ENCODE measurements around the gene ADGRA1. TPM values are rescaled to one million over a fixed set of nuclear protein-coding genes. Genes with fewer than 3 reads are reported as not detected.

The ADGRA1 gene
- total RNA-seq, 1 donor: not detected

GRCh38 chr10:133162178-133162909 lies 74.6 kb downstream of the ADGRA1 start:
- DNase-seq (ENCODE audit: low read depth): no peak
- no peak for TF ChIP-seq CTCF (IDR thresholded peaks at IDR 0.05; ENCODE audit: insufficient read depth, low read length)
- H3K4me3 ChIP-seq (ENCODE audit: low read depth, low read length): no peak overlapping the region

GRCh38 chr10:133162910-133163856 lies 75.5 kb downstream of the ADGRA1 start:
- no peak for DNase-seq (ENCODE audit: low read depth)
- no peak for TF ChIP-seq CTCF (IDR thresholded peaks at IDR 0.05; ENCODE audit: insufficient read depth, low read length)
- no peak overlapping the region for H3K4me3 ChIP-seq (ENCODE audit: low read depth, low read length)

GRCh38 chr10:133163889-133164815 lies 76.4 kb downstream of the ADGRA1 start:
- H3K4me3 ChIP-seq (ENCODE audit: low read depth, low read length): no peak overlapping the region
- TF ChIP-seq CTCF (IDR thresholded peaks at IDR 0.05; ENCODE audit: insufficient read depth, low read length): no peak
- DNase-seq (ENCODE audit: low read depth): no peak

- H3K4me3 ChIP-seq (ENCODE audit: low read depth, low read length): no peak overlapping the region
- TF ChIP-seq CTCF (IDR thresholded peaks at IDR 0.05; ENCODE audit: insufficient read depth, low read length): no peak
- no peak for DNase-seq (ENCODE audit: low read depth)
These were observed 77.3 kb downstream of the ADGRA1 start for GRCh38 chr10:133164816-133165555.

- no peak for TF ChIP-seq CTCF (IDR thresholded peaks at IDR 0.05; ENCODE audit: insufficient read depth, low read length)
- no peak overlapping the region for H3K4me3 ChIP-seq (ENCODE audit: low read depth, low read length)
- no peak for DNase-seq (ENCODE audit: low read depth)
These were observed 78.1 kb downstream of the ADGRA1 start for GRCh38 chr10:133165556-133166503.
